Type B pancreatic cell (in vitro differentiated cells): Measurements from ENCODE around the gene COL25A1. TPM values are rescaled to one million over a fixed set of nuclear protein-coding genes. Genes with fewer than 3 reads are reported as not detected.

ENCODE experiments used
- DNase-seq: peaks from one replicate; pipeline ENCODE4 v3.0.0; 2021; ENCODE audit warnings: mixed read lengths; ENCODE audit not compliant: unreplicated experiment; ENCODE audit errors: extremely low spot score
- H3K27ac Mint-ChIP-seq: 2 replicates; pipeline ENCODE4 v1.8.0; 2021; ENCODE audit warnings: mild to moderate bottlenecking, mixed read lengths
- H3K27me3 Mint-ChIP-seq: 2 replicates; pipeline ENCODE4 v1.8.0; 2021; ENCODE audit warnings: mixed read lengths
- H3K36me3 Mint-ChIP-seq: 2 replicates; pipeline ENCODE4 v1.8.0; 2021; ENCODE audit warnings: mixed read lengths
- H3K4me1 Mint-ChIP-seq: one replicate; pipeline ENCODE4 v1.8.0; 2021; ENCODE audit warnings: mixed read lengths; ENCODE audit not compliant: unreplicated experiment
- H3K4me3 Mint-ChIP-seq: 2 replicates; pipeline ENCODE4 v1.8.0; 2021; ENCODE audit warnings: mild to moderate bottlenecking, mixed read lengths
- H3K9me3 Mint-ChIP-seq: 2 replicates; pipeline ENCODE4 v1.8.0; 2021; ENCODE audit warnings: mixed read lengths
- total RNA-seq: library from RNA; stranded (reverse); gene quantifications from 2 replicates; pipeline ENCODE4 v1.2.1, GENCODE V29; 2021; ENCODE audit warnings: low replicate concordance
- TF ChIP-seq, protein P1 (sequence below): fragments of 200-600 bp; sonication (generic); conservative IDR thresholded peaks from 2 replicates; pipeline ENCODE4 v1.5.0; 2021; ENCODE audit warnings: antibody characterized with exemption, mild to moderate bottlenecking

Gene COL25A1
- total RNA-seq, 1 donor from 2014 or later: 9.2 TPM

DNA sequence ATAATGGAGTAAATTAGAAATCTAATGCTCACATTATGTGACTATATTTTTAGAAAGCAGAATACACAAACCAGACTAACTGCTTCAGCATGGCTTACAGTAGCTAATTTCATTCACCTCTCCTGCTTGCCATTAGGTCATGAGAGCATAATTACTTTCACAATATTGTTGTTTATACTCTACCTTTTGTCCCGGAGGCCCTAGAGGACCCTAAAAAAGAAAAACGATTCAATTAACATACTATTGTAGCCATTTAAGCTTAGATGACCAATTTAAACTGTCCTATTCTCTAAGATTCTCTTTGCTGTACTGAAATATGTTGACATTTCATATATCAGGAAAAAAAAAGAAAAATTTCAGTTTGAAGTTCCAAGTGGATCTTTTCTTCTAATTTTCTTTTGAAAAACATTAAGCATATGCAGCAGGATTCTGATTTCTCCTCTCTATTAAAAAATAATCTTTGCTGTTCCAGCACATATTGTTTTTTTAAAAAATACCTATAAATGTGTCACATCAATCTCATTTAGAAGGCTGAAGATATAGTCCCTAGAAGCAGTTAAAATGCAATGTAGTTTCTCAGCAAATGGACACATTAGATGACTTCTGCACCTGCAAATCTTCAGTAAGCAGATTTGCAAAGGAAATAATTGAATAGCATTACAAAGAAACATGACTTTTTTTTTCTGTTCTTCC, 381.9 kb downstream of the COL25A1 start:
- Mint-ChIP-seq H3K27me3 (peaks cover 7% of the 10 kb centered on the region), H3K4me1 (peaks cover 4% of the 10 kb centered on the region), H3K9me3 (no peaks in the 10 kb centered on the region), H3K4me3 (no peak overlapping the region), H3K27ac (no peak overlapping the region), H3K36me3 (no peaks in the 10 kb centered on the region)
- TF ChIP-seq, protein P1, sequence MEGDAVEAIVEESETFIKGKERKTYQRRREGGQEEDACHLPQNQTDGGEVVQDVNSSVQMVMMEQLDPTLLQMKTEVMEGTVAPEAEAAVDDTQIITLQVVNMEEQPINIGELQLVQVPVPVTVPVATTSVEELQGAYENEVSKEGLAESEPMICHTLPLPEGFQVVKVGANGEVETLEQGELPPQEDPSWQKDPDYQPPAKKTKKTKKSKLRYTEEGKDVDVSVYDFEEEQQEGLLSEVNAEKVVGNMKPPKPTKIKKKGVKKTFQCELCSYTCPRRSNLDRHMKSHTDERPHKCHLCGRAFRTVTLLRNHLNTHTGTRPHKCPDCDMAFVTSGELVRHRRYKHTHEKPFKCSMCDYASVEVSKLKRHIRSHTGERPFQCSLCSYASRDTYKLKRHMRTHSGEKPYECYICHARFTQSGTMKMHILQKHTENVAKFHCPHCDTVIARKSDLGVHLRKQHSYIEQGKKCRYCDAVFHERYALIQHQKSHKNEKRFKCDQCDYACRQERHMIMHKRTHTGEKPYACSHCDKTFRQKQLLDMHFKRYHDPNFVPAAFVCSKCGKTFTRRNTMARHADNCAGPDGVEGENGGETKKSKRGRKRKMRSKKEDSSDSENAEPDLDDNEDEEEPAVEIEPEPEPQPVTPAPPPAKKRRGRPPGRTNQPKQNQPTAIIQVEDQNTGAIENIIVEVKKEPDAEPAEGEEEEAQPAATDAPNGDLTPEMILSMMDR: no peak
- no peak for DNase-seq

DNA sequence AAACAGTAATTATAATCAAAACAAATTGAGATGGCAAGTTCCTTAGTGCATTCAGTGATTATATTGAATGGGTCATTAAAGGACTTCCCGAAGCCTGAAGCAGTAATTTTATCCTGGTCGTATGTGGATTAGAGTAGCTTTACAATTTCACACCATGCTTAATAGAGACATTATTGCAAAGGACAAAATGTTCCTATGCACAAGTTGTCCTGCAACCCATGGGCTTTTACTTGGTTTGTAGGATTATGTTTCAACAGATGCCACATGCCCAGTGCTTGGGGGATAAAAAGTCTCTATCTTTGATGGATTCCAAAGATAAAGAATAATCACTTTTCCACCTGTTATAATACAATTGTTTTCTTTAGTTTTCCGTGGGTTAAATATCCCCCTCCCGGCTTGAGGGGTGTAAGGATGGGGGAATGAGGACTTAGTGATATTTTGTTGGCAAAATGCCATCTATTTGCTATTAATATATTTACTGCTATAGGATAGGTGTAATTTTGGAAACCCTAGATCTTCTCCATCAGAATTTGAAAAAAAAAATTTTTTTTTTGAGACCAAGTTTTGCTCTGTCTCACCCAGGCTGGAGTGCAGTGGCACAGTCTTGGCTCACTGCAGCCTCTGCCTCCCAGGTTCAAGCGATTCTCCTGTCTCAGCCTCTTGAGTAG, 383.1 kb downstream of the COL25A1 start:
- peaks cover 4% of the 10 kb centered on the region for H3K4me1 Mint-ChIP-seq
- no peak overlapping the region for H3K27ac Mint-ChIP-seq
- no peaks in the 10 kb centered on the region for H3K36me3 Mint-ChIP-seq
- TF ChIP-seq, protein P1: no peak
- no peaks in the 10 kb centered on the region for H3K9me3 Mint-ChIP-seq
- peaks cover 7% of the 10 kb centered on the region for H3K27me3 Mint-ChIP-seq
- DNase-seq: no peak
- H3K4me3 Mint-ChIP-seq: no peak overlapping the region

DNA sequence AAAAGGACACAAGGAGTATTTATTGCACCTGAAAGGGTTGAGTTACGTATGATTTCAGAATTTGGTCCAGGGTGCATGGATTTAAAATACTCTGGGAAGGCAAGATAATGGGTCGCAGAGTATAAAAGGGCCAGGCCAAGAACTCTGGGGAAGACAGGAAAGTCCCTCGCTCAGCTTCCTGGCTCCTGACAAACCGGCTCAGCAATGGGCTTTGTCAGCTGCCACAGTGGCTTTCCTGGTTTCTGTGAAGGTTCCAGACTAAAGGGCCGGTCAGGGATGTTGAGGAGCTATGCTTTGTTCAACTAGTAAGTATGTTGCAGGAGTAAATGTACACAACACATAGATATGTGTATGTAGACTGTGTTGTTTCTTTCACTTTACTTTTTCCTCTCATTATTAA, 385.2 kb downstream of the COL25A1 start:
- H3K4me1 Mint-ChIP-seq: peaks cover 10% of the 10 kb centered on the region
- peaks cover 7% of the 10 kb centered on the region for H3K27me3 Mint-ChIP-seq
- H3K36me3 Mint-ChIP-seq: no peaks in the 10 kb centered on the region
- no peak for DNase-seq
- TF ChIP-seq, protein P1: no peak
- no peak overlapping the region for H3K4me3 Mint-ChIP-seq
- no peaks in the 10 kb centered on the region for H3K9me3 Mint-ChIP-seq
- no peak overlapping the region for H3K27ac Mint-ChIP-seq

DNA sequence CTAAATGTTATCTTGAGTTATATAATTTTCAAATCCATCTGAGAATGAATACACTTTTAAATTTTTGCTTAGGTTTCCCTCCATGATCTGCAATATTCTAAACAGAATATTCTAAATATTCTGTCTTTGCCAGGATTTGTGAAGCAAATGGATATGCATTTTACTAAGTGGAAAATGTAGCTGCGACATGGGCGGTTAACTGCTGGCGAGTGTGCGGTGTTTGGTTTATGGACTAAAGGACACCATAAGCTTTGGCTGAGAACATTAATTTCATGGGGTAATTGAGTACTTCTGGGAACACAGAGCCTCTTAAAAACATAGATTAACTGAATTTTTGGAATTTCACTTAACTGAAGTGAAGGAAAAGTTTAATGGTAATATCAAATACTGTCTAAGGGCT, 385.8 kb downstream of the COL25A1 start:
- Mint-ChIP-seq H3K27me3 (peaks cover 3% of the 10 kb centered on the region), H3K4me3 (no peak overlapping the region), H3K27ac (no peak overlapping the region), H3K9me3 (no peaks in the 10 kb centered on the region), H3K4me1 (peaks cover 10% of the 10 kb centered on the region), H3K36me3 (no peaks in the 10 kb centered on the region)
- DNase-seq: no peak
- TF ChIP-seq, protein P1: no peak

DNA sequence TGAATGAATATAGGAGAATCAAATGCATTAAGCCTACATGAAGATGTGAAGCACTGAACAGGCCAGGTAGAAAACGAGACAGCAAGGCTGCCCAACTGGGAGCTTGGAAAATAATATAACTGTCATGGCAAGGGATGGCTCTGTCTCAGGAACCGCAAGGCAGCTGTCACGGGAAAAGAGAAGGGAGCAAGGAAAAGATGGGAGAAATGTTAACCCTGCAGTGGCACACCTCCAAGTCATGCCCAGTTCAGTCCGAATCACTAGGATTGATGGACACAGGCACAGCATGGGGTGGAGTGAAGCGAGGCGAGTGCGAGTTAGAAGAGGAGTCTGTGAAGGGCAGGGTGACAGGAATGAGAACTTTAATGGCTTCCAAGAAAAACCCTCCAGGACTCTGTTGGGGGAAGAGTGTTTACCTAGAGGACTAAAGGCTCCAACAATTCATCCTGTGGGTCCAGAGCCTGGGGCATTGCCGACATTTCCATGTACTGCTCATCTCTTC, 395.5 kb downstream of the COL25A1 start:
- DNase-seq: no peak
- Mint-ChIP-seq H3K4me3 (no peak overlapping the region), H3K27me3 (peaks cover 3% of the 10 kb centered on the region), H3K9me3 (no peaks in the 10 kb centered on the region), H3K36me3 (peaks cover 3% of the 10 kb centered on the region), H3K4me1 (peaks cover 12% of the 10 kb centered on the region), H3K27ac (no peak overlapping the region)
- TF ChIP-seq, protein P1: no peak
